ENCODE results near the gene WBP2.

Gene WBP2

GRCh38 chr17:75807861-75808260, 47.3 kb downstream of the WBP2 start:
- H3K27ac Mint-ChIP-seq, result no peak overlapping the region
- H3K4me3 Mint-ChIP-seq, result no peak overlapping the region
- H3K9me3 Mint-ChIP-seq, result no peaks in the 10 kb centered on the region
- no peak for ATAC-seq (replicated peaks)
- H3K4me1 Mint-ChIP-seq, result peaks cover 16 to 35% of the 10 kb centered on the region in 2 donors
- no peak for DNase-seq
- H3K36me3 Mint-ChIP-seq, result peaks cover 15 to 29% of the 10 kb centered on the region in 2 donors
- no peaks in the 10 kb centered on the region for H3K27me3 Mint-ChIP-seq

GRCh38 chr17:75806822-75807500, 48.2 kb downstream of the WBP2 start:
- no peak for DNase-seq
- Mint-ChIP-seq H3K4me3 (no peak overlapping the region), H3K27ac (no peak overlapping the region), H3K9me3 (no peaks in the 10 kb centered on the region), H3K36me3 (peaks cover 7 to 23% of the 10 kb centered on the region in 2 donors), H3K27me3 (no peaks in the 10 kb centered on the region), H3K4me1 (peaks cover 16 to 35% of the 10 kb centered on the region in 2 donors)
- ATAC-seq (replicated peaks), result no peak

- H3K27me3 Mint-ChIP-seq, result no peaks in the 10 kb centered on the region
- H3K9me3 Mint-ChIP-seq, result no peaks in the 10 kb centered on the region
- peaks cover 15 to 35% of the 10 kb centered on the region in 2 donors for H3K4me1 Mint-ChIP-seq
- H3K36me3 Mint-ChIP-seq, result peaks cover 11 to 27% of the 10 kb centered on the region in 2 donors
- ATAC-seq (replicated peaks) (no peak), DNase-seq (no peak)
- no peak overlapping the region for H3K4me3 Mint-ChIP-seq
- H3K27ac Mint-ChIP-seq, result no peak overlapping the region
Observed at GRCh38 chr17:75803883-75804282, 51.3 kb downstream of the WBP2 start.

GRCh38 chr17:75799402-75799801, 55.7 kb downstream of the WBP2 start:
- Mint-ChIP-seq H3K4me1 (peaks cover 11 to 27% of the 10 kb centered on the region in 2 donors), H3K27ac (peak overlapping the region; percentile 40), H3K36me3 (peaks cover 15 to 26% of the 10 kb centered on the region in 2 donors), H3K27me3 (no peaks in the 10 kb centered on the region), H3K9me3 (no peaks in the 10 kb centered on the region), H3K4me3 (no peak overlapping the region)
- DNase-seq (no peak), ATAC-seq (replicated peaks) (peak; percentile 72 to 75)

- ATAC-seq (replicated peaks) (no peak), DNase-seq (no peak)
- Mint-ChIP-seq H3K4me1 (peaks cover 15 to 30% of the 10 kb centered on the region in 2 donors), H3K27me3 (no peaks in the 10 kb centered on the region), H3K9me3 (no peaks in the 10 kb centered on the region), H3K4me3 (no peak overlapping the region), H3K36me3 (peaks cover 17 to 28% of the 10 kb centered on the region in 2 donors), H3K27ac (no peak overlapping the region)
Observed at GRCh38 chr17:75795820-75796607, 59.1 kb downstream of the WBP2 start.

Measured in stimulated activated naive B cell treated with anti-CD40 and anti-IgM and Interleukin-4, amounts not matched to agents 10 μg/mL and 1 μg/mL and 100 μg/mL, for 72 hours (primary cell).